Fibroblast of lung (primary cell): ENCODE measurements around the gene ATP6V0B. TPM values are rescaled to one million over a fixed set of nuclear protein-coding genes. Genes with fewer than 3 reads are reported as not detected.

Experiments
- DNase-seq, 2 donors: peaks; one replicate each; pipeline versions ENCODE4 v3.0.0 to v3.0.0-alpha.2; 2010; ENCODE audit warnings: low read depth in 2 of 2
- H2AFZ ChIP-seq: 2 replicates; pipeline ENCODE4 v1.5.1; 2012; ENCODE audit warnings: low read length, control low read depth, inconsistent platforms
- H3K27ac ChIP-seq: 2 replicates; pipeline ENCODE4 v1.5.1; 2011; ENCODE audit warnings: low read length, control low read depth; ENCODE audit not compliant: insufficient read depth
- H3K27me3 ChIP-seq: 2 replicates; pipeline ENCODE4 v1.5.1; 2011; ENCODE audit warnings: mild to moderate bottlenecking, low read length; ENCODE audit not compliant: control insufficient read depth, insufficient read depth
- H3K36me3 ChIP-seq: 2 replicates; pipeline ENCODE4 v1.5.1; 2011; ENCODE audit warnings: low read length; ENCODE audit not compliant: control insufficient read depth, insufficient read depth
- H3K4me1 ChIP-seq: 2 replicates; pipeline ENCODE4 v1.5.1; 2011; ENCODE audit warnings: low read length; ENCODE audit not compliant: control insufficient read depth, insufficient read depth; ENCODE audit errors: extremely low read depth
- H3K4me2 ChIP-seq: 2 replicates; pipeline ENCODE4 v1.5.1; 2011; ENCODE audit warnings: low read length, control low read depth; ENCODE audit not compliant: insufficient read depth; ENCODE audit errors: extremely low read depth
- H3K4me3 ChIP-seq, 4 experiments: fragments of 200-600 bp in 1 of 4; sonication (generic) in 1 of 4; replicated peaks in 1 of 4; 2 replicates each; pipeline ENCODE4 v1.5.1; 2011 to 2016; ENCODE audit warnings: low read length in 4 of 4, low read depth in 3 of 4, mild to moderate bottlenecking in 3 of 4, control low read depth in 2 of 4, inconsistent platforms in 1 of 4, mixed read lengths in 1 of 4; ENCODE audit not compliant: insufficient read depth in 1 of 4; ENCODE audit errors: control extremely low read depth in 1 of 4
- H3K79me2 ChIP-seq: 2 replicates; pipeline ENCODE4 v1.5.1; 2012; ENCODE audit warnings: mild to moderate bottlenecking, low read length, inconsistent platforms; ENCODE audit not compliant: control insufficient read depth, insufficient read depth
- H3K9ac ChIP-seq: 2 replicates; pipeline ENCODE4 v1.5.1; 2011; ENCODE audit warnings: mild to moderate bottlenecking, low read length, control low read depth; ENCODE audit not compliant: insufficient read depth
- H3K9me3 ChIP-seq: 2 replicates; pipeline ENCODE4 v1.5.1; 2012; ENCODE audit warnings: low read depth, low read length; ENCODE audit not compliant: control insufficient read depth, insufficient read depth
- H4K20me1 ChIP-seq: 2 replicates; pipeline ENCODE4 v1.5.1; 2011; ENCODE audit warnings: low read length; ENCODE audit not compliant: control insufficient read depth, insufficient read depth; ENCODE audit errors: extremely low read depth
- EZH2 ChIP-seq: IDR thresholded peaks from 2 replicates; pipeline ENCODE4 v1.5.1; 2012; ENCODE audit warnings: low read length, control low read depth, mild to moderate bottlenecking; ENCODE audit errors: missing control alignments
- polyA plus RNA-seq, 2 donors: library from polyadenylated mRNA; depleted of rRNA in 1 of 2; stranded (reverse) in 1 of 2; unstranded in 1 of 2; fragments of >200 nt; gene quantifications; 2 replicates each; pipeline ENCODE4 v1.2.1, GENCODE V29; 2011 to 2012; ENCODE audit warnings: missing spikeins in 1 of 2
- total RNA-seq: library from RNA; depleted of rRNA; stranded (reverse); fragments of >200 nt; gene quantifications from 2 replicates; pipeline ENCODE4 v1.2.1, GENCODE V29; 2014
- TF ChIP-seq, protein P1 (sequence below), 2 donors: IDR thresholded peaks in 1 of 2; conservative IDR thresholded peaks in 1 of 2; 1 replicate in 1 of 2; 2 replicates in 1 of 2; pipeline ENCODE4 v1.5.1; 2011 to 2012; ENCODE audit warnings: low read length in 2 of 2, control low read depth in 1 of 2, inconsistent platforms in 1 of 2, low read depth in 1 of 2, mild to moderate bottlenecking in 1 of 2

ATP6V0B gene
- total and polyA plus RNA-seq, 2 donors (not counting 1 experiment from before 2014, with no cell fraction given): 83.5 to 121 TPM

DNA sequence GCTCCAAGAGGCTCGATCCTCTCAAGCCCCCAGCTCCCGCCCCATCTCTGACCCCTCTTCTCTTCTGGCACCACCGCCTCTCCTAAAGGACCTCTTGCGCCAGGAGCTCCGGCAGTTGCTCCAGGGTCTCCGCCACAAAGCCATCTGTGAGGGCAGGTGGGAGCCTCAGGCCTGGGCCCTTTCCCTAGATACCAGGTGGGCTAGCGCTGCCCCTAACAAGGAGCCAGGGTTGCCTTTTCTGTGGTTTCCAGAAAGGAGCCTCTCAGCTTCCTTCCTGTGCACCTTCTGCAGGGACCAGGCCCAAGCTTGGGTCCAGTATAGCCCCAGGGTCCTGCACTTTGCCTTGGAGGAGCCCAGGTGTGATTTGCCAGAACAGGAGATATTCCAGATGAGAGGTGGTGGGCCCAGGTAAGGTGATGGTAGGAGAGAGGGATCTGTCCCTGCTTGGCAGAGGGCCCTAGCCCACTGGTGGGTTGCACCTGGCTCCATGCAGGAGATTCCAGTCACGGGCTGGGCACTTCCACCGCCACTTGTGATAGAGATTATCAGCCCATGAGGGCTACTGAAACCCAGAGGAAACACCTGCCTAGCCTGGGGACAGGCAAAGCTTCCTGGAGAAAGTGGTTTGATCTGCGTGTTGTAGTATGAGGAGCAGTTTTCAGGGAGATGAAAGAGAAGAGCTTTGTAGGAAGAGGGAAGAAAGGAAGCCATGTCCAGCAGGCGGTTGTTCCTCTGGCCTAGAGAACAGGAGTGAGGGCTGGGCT, 17.7 kb downstream of the ATP6V0B start:
- H3K4me3 ChIP-seq: peak overlapping the region; percentile 42 to 67 (median 58)
- no peaks in the 10 kb centered on the region for H3K36me3 ChIP-seq
- no peaks in the 10 kb centered on the region for H3K79me2 ChIP-seq
- H3K9ac ChIP-seq: no peak overlapping the region
- TF ChIP-seq, protein P1, sequence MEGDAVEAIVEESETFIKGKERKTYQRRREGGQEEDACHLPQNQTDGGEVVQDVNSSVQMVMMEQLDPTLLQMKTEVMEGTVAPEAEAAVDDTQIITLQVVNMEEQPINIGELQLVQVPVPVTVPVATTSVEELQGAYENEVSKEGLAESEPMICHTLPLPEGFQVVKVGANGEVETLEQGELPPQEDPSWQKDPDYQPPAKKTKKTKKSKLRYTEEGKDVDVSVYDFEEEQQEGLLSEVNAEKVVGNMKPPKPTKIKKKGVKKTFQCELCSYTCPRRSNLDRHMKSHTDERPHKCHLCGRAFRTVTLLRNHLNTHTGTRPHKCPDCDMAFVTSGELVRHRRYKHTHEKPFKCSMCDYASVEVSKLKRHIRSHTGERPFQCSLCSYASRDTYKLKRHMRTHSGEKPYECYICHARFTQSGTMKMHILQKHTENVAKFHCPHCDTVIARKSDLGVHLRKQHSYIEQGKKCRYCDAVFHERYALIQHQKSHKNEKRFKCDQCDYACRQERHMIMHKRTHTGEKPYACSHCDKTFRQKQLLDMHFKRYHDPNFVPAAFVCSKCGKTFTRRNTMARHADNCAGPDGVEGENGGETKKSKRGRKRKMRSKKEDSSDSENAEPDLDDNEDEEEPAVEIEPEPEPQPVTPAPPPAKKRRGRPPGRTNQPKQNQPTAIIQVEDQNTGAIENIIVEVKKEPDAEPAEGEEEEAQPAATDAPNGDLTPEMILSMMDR (conservative IDR thresholded peaks at IDR 0.05 in 1 of 2, IDR thresholded peaks at IDR 0.05 in 1 of 2; ENCODE audit: low read depth in 1 of 2, low read length in 2 of 2): no peak
- no peak for TF ChIP-seq EZH2
- DNase-seq: no peak
- H2AFZ ChIP-seq: no peak overlapping the region
- no peak overlapping the region for H3K27ac ChIP-seq
- no peaks in the 10 kb centered on the region for H3K9me3 ChIP-seq
- no peaks in the 10 kb centered on the region for H4K20me1 ChIP-seq
- H3K4me2 ChIP-seq: peak overlapping the region; percentile 69
- no peaks in the 10 kb centered on the region for H3K27me3 ChIP-seq
- H3K4me1 ChIP-seq: peaks cover 3% of the 10 kb centered on the region

GRCh38 chr1:43993206-43993914, 18.6 kb downstream of the ATP6V0B start:
- no peak for TF ChIP-seq EZH2
- TF ChIP-seq, protein P1 (conservative IDR thresholded peaks at IDR 0.05 in 1 of 2, IDR thresholded peaks at IDR 0.05 in 1 of 2; ENCODE audit: low read depth in 1 of 2, low read length in 2 of 2): no peak
- H3K27ac ChIP-seq: no peak overlapping the region
- H4K20me1 ChIP-seq: no peaks in the 10 kb centered on the region

DNA sequence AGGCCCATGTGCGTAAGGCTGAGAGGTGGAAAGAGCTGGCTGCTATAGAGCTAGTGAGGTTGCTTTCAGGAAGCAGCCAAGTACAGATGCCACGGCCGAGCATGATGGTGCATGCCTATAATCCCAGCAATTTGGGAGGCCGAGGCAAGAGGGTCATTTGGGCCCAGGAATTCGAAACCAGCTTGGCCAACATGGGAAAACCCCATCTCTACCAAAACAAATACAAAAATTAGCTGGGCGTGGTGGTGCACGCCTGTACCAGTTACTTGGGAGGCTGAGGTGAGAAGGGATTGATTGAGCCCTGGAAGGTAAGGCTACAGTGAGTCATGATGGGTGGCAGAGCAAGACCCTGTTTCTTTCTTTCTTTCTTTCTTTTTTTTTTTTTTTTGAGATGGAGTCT, 19.3 kb downstream of the ATP6V0B start:
- DNase-seq: no peak
- no peak overlapping the region for H3K9ac ChIP-seq
- H3K9me3 ChIP-seq: no peaks in the 10 kb centered on the region
- H3K79me2 ChIP-seq: no peaks in the 10 kb centered on the region
- peaks cover 3% of the 10 kb centered on the region for H3K4me1 ChIP-seq
- H3K27ac ChIP-seq: no peak overlapping the region
- no peaks in the 10 kb centered on the region for H3K36me3 ChIP-seq
- H3K4me2 ChIP-seq: no peak overlapping the region
- H2AFZ ChIP-seq: no peak overlapping the region
- no peak for TF ChIP-seq EZH2
- TF ChIP-seq, protein P1 (conservative IDR thresholded peaks at IDR 0.05 in 1 of 2, IDR thresholded peaks at IDR 0.05 in 1 of 2; ENCODE audit: low read depth in 1 of 2, low read length in 2 of 2): no peak
- no peaks in the 10 kb centered on the region for H4K20me1 ChIP-seq
- H3K4me3 ChIP-seq: no peak overlapping the region
- no peaks in the 10 kb centered on the region for H3K27me3 ChIP-seq

More at GRCh38 chr1:43993206-43993914, 18.6 kb downstream of the ATP6V0B start:
- no peak overlapping the region for H3K4me2 ChIP-seq
- no peaks in the 10 kb centered on the region for H3K79me2 ChIP-seq
- no peak overlapping the region for H2AFZ ChIP-seq
- no peaks in the 10 kb centered on the region for H3K27me3 ChIP-seq
- no peaks in the 10 kb centered on the region for H3K9me3 ChIP-seq
- peaks cover 3% of the 10 kb centered on the region for H3K4me1 ChIP-seq
- H3K4me3 ChIP-seq: no peak overlapping the region
- no peaks in the 10 kb centered on the region for H3K36me3 ChIP-seq
- no peak overlapping the region for H3K9ac ChIP-seq
- DNase-seq: no peak
